ENCODE results near the gene SRSF1.

SRSF1 gene

DNA sequence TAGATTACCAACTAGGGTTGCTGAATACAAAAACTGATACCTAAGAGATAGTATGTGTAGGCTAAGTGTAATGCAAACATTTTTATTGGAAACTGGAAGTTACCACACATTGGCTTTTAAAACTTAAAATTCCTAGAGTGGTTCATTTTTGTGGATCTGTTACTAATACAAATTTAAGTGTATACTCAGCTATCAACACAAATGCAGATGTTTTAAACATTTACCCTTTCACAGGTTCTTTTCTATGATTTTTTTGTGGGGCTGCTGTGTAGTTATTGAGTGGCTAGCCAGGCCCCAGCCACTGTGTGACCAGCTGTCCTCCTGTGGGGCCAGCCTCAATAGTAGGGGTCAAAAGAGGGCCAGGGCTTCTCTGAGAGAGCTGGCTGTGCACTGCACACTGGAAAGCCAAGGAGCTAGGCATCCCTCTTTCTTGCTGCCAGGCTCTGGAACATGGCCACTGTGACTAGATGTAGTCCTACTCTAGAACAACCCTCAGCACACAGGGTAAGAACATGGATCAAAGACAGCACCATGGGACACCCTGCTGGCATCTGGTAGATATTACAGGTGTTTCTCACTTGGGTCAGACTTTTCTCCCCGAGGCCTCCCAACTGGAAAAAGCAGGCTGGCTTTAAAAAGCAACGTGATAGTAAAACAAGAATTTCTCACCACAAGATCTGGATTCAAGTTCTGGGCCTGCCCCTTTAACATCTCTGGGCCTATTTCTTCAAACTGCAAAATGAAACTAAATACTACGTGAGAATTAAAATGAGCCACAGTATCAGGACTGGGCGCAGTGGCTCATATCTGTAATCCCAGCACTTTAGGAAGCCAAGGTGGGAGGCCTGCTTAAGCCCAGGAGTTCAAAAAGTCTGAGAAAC lies 11.7 kb downstream of the SRSF1 start:
- TF ChIP-seq, protein P1, sequence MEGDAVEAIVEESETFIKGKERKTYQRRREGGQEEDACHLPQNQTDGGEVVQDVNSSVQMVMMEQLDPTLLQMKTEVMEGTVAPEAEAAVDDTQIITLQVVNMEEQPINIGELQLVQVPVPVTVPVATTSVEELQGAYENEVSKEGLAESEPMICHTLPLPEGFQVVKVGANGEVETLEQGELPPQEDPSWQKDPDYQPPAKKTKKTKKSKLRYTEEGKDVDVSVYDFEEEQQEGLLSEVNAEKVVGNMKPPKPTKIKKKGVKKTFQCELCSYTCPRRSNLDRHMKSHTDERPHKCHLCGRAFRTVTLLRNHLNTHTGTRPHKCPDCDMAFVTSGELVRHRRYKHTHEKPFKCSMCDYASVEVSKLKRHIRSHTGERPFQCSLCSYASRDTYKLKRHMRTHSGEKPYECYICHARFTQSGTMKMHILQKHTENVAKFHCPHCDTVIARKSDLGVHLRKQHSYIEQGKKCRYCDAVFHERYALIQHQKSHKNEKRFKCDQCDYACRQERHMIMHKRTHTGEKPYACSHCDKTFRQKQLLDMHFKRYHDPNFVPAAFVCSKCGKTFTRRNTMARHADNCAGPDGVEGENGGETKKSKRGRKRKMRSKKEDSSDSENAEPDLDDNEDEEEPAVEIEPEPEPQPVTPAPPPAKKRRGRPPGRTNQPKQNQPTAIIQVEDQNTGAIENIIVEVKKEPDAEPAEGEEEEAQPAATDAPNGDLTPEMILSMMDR (IDR thresholded peaks at IDR 0.05; ENCODE audit: low read depth, low read length), result peak; percentile 61
- H3K4me3 ChIP-seq (ENCODE audit: low read depth, low read length), result no peak overlapping the region

GRCh38 chr17:57994436-57994835 lies 12.6 kb downstream of the SRSF1 start:
- TF ChIP-seq, protein P1 (IDR thresholded peaks at IDR 0.05; ENCODE audit: low read depth, low read length), result no peak
- no peak overlapping the region for H3K4me3 ChIP-seq (ENCODE audit: low read depth, low read length)

GRCh38 chr17:57993471-57994365 lies 13.3 kb downstream of the SRSF1 start:
- no peak overlapping the region for H3K4me3 ChIP-seq (ENCODE audit: low read depth, low read length)
- TF ChIP-seq, protein P1 (IDR thresholded peaks at IDR 0.05; ENCODE audit: low read depth, low read length), result no peak

- TF ChIP-seq, protein P1 (IDR thresholded peaks at IDR 0.05; ENCODE audit: low read depth, low read length), result no peak
- no peak overlapping the region for H3K4me3 ChIP-seq (ENCODE audit: low read depth, low read length)
These were observed 15.5 kb downstream of the SRSF1 start for GRCh38 chr17:57991537-57991936.

DNA sequence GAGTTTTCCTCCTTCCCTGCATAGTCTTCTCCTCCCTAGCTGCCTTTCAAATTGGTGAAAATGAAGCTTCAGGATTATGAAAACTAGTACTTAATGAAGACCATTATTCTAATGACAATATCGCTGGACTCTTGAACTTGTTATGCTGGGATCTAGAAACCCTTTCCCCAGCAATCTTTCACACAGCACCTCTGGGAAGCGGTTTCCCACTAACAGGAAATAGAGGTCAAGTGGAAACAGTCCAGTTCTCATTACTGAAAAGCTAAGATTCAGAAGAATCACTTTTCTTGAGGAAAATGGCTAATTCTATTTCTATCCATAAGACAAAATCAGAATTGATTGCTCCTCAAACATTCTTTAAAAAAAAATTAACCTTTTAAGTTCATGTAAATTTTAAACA lies 17.0 kb downstream of the SRSF1 start:
- TF ChIP-seq, protein P1 (IDR thresholded peaks at IDR 0.05; ENCODE audit: low read depth, low read length), result no peak
- no peak overlapping the region for H3K4me3 ChIP-seq (ENCODE audit: low read depth, low read length)

DNA sequence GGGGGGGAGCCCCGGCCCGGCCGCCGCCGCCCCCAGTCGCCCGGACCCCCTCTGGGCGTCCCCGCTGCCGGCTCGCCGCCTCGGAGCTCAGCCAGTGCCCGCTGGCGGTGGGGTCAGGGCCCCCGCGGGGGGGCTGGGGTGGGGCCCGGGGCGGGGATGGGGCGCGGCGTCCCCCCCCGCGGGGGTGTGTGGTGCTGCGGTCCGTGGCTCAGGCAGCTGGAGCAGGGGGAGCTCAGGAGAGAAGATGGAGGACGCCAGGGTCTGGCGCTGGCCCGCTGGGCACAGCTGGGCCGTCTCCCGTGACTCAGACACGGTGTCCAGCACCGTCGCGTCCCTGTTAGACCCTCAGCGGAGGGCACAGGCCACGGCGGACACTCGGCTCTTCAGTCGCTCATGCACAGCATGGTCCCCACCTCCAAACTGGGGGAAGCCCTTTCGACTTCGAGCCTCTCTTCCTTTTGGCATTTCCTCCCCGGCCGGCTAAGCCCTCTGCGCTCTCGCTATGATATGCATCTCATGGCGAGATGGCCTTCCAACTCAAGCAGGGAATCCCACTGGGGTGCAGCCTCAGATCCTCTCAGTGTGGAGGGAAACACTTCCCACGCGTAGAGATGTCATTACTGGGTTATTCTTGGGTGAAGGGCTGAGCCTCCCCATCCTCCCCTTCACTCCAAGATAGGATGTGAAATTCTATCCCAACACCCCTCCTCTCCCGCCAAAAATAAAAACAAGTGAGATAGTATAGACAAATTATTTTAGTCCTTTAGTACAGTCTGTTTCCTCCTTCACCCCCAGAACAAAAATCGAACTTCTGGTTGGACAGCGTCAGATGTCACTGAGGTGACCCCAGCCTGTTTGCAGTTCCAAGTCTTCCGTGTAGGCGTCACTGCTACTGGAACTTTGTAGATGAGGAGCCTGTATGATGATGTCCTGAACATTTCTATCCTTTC lies 18.5 kb downstream of the SRSF1 start:
- peak overlapping the region; percentile 77 for H3K4me3 ChIP-seq (ENCODE audit: low read depth, low read length)
- TF ChIP-seq, protein P1 (IDR thresholded peaks at IDR 0.05; ENCODE audit: low read depth, low read length), result no peak
